ENCODE measurements around the gene EFNB1.

EFNB1 gene

DNA sequence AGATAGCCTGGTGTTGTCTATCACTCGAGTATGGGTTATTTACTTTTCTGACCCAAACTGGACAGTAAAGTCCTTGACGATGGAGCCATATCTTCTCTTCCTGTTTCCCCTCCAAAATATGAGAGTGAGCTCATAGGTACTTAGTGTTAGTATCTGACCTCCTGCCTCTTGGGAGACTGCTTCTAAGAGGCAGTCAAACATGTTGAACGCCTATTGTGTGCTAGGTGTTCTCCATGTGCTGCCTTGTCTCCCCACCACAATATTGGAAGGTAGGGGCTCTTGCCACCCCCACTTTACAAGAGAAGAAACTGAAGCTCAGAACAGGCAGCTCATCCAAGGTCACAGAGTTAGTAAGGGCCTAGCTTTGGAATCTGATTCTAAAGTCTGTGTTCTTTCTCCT lies 8.3 kb downstream of the EFNB1 start:
- in situ Hi-C loops (cut with MboI; ENCODE audit: low pct_unique_long_range_greater_than_20kb, low sequenced_read_pairs, unreplicated experiment) = no loop called here
- DNase-seq (ENCODE audit: low spot score) = no peak
- TF ChIP-seq, protein P1, sequence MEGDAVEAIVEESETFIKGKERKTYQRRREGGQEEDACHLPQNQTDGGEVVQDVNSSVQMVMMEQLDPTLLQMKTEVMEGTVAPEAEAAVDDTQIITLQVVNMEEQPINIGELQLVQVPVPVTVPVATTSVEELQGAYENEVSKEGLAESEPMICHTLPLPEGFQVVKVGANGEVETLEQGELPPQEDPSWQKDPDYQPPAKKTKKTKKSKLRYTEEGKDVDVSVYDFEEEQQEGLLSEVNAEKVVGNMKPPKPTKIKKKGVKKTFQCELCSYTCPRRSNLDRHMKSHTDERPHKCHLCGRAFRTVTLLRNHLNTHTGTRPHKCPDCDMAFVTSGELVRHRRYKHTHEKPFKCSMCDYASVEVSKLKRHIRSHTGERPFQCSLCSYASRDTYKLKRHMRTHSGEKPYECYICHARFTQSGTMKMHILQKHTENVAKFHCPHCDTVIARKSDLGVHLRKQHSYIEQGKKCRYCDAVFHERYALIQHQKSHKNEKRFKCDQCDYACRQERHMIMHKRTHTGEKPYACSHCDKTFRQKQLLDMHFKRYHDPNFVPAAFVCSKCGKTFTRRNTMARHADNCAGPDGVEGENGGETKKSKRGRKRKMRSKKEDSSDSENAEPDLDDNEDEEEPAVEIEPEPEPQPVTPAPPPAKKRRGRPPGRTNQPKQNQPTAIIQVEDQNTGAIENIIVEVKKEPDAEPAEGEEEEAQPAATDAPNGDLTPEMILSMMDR (IDR thresholded peaks at IDR 0.05; ENCODE audit: extremely low read depth, insufficient read depth, missing control alignments) = no peak

DNA sequence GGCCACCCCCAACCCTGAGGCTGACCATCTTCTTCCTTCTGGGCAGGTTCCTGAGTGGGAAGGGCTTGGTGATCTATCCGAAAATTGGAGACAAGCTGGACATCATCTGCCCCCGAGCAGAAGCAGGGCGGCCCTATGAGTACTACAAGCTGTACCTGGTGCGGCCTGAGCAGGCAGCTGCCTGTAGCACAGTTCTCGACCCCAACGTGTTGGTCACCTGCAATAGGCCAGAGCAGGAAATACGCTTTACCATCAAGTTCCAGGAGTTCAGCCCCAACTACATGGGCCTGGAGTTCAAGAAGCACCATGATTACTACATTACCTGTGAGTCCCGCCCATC lies 9.7 kb downstream of the EFNB1 start:
- TF ChIP-seq, protein P1 (IDR thresholded peaks at IDR 0.05; ENCODE audit: extremely low read depth, insufficient read depth, missing control alignments) = no peak
- no peak for DNase-seq (ENCODE audit: low spot score)
- in situ Hi-C loops (cut with MboI; ENCODE audit: low pct_unique_long_range_greater_than_20kb, low sequenced_read_pairs, unreplicated experiment) = no loop called here

DNA sequence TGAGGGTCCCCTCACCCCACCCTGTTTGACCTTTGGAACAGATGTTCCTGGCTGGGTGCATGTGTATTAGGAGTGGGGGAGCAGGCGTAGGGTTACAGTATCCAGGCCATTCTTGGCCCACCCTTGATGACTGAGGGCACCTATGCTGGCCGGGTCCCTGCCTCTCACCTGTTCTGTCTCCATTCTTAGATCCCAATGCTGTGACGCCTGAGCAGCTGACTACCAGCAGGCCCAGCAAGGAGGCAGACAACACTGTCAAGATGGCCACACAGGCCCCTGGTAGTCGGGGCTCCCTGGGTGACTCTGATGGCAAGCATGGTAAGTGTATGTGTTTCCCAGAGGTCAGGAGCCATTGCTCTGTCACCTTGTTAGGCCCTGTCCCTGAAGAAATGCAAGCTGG lies 10.9 kb downstream of the EFNB1 start:
- in situ Hi-C loops (cut with MboI; ENCODE audit: low pct_unique_long_range_greater_than_20kb, low sequenced_read_pairs, unreplicated experiment) = no loop called here
- TF ChIP-seq, protein P1 (IDR thresholded peaks at IDR 0.05; ENCODE audit: extremely low read depth, insufficient read depth, missing control alignments) = no peak

DNA sequence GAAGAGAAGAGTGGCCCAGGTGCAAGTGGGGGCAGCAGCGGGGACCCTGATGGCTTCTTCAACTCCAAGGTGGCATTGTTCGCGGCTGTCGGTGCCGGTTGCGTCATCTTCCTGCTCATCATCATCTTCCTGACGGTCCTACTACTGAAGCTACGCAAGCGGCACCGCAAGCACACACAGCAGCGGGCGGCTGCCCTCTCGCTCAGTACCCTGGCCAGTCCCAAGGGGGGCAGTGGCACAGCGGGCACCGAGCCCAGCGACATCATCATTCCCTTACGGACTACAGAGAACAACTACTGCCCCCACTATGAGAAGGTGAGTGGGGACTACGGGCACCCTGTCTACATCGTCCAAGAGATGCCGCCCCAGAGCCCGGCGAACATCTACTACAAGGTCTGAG lies 11.4 kb downstream of the EFNB1 start:
- TF ChIP-seq, protein P1 (IDR thresholded peaks at IDR 0.05; ENCODE audit: extremely low read depth, insufficient read depth, missing control alignments) = no peak
- no peak for DNase-seq (ENCODE audit: low spot score)
- in situ Hi-C loops (cut with MboI; ENCODE audit: low pct_unique_long_range_greater_than_20kb, low sequenced_read_pairs, unreplicated experiment) = no loop called here

More for the DNA sequence above, 10.9 kb downstream of the EFNB1 start:
- DNase-seq (ENCODE audit: low spot score) = no peak

DNA sequence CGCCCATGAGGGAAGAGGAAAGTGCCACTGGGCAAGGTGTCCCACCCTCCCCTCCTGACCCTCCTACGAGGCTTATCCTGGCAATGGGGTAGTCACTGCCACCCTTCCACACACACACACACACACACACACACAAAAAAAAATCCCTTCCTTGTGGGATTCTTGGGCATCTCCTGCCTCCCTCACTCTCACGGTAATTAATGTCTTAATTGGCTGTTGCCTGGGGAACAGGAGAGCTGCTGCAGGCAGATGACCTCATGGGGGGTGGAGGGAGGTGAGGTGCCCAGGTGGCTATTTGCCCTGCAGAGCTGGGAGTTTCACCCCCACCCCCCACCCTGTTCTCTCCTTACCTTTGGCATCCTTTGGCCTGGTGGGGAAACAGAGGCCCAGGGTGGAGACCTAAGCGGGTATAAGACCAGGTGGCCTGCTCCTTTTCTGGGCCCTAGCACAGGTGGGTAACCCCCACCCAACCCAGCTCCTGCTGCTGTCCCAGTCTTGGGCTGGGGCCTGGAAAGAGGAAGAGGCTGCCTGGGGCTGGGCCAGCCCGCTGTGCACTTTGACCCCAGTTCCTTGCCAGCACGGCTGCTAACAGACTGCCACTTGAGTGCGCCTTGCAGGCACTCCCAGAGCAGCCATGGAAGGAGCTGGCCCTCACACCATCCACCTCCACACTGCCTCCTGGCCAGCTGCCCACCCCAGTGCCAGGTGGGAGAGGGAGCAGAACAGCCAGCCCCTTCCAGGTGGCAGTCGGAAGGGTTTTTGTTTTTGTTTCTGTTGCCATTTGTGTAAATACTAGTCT lies 12.6 kb downstream of the EFNB1 start:
- in situ Hi-C loops (cut with MboI; ENCODE audit: low pct_unique_long_range_greater_than_20kb, low sequenced_read_pairs, unreplicated experiment) = no loop called here
- no peak for DNase-seq (ENCODE audit: low spot score)
- TF ChIP-seq, protein P1 (IDR thresholded peaks at IDR 0.05; ENCODE audit: extremely low read depth, insufficient read depth, missing control alignments) = no peak

DNA sequence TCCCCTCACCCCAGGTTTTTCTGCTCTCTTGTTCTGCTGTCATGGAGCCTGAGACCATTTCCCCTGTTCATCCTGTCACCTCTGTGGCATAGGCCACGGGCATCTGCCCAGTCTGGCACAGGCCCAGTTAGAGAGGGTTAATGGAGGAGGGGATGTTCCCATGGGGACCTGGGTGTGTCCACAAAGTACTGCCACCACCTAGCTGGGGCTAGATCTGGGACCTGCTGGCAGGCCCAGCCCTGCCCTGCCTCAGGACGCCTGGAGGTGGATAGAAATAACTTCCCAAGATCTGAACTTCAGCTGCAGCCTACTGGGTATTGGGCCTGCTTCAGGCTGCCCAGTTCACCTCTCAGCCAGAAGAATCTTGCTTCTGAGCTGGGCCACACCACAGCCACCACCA lies 13.5 kb downstream of the EFNB1 start:
- no peak for DNase-seq (ENCODE audit: low spot score)
- in situ Hi-C loops (cut with MboI; ENCODE audit: low pct_unique_long_range_greater_than_20kb, low sequenced_read_pairs, unreplicated experiment) = no loop called here

More for the DNA sequence above, 13.5 kb downstream of the EFNB1 start:
- TF ChIP-seq, protein P1 (IDR thresholded peaks at IDR 0.05; ENCODE audit: extremely low read depth, insufficient read depth, missing control alignments) = no peak

Data from GM13977 (cell line).